K562 (cell line): ENCODE measurements around the gene TPCN1. TPM values are rescaled to one million over a fixed set of nuclear protein-coding genes. Genes with fewer than 3 reads are reported as not detected.

Experiments used
- ATAC-seq: fragments of 200-7000 bp; cut with Tn5 transposase; 3 replicates; pipeline ENCODE4 v1.9.1; 2020; ENCODE audit warnings: moderate library complexity
- BruUV-seq: library from RNA; stranded (reverse); fragments of 400-500 nt; replicated peaks from 2 replicates; lab custom pipeline; 2021; lab: Mats Ljungman, UMichigan
- CTCF ChIA-PET: fragments of 300-600 bp; formaldehyde crosslinking; extraction: SDS; loops from one replicate; lab custom pipeline; 2021; ENCODE audit warnings: low intra/inter-chr PET ratio; lab: Yijun Ruan, JAX
- POLR2A ChIA-PET: fragments of 300-600, 350-650 bp; sonication (Branson Sonifier 250); formaldehyde crosslinking; extraction: SDS; loops from one replicate; lab custom pipeline; 2021; ENCODE audit warnings: antibody characterized with exemption, inconsistent platforms; lab: Yijun Ruan, JAX
- DNase-seq, 4 experiments: peaks; one replicate each; pipeline versions ENCODE4 v3.0.0 to v3.0.0-alpha.2; 2011 to 2018; ENCODE audit warnings: low spot score in 3 of 4, mixed read lengths in 3 of 4; ENCODE audit errors: extremely low read depth in 1 of 4
- FAIRE-seq: peaks from 2 replicates; lab custom pipeline; 2011; peaks lifted over from hg19 to GRCh38; lab: Jason Lieb, UNC
- H2AFZ ChIP-seq: 2 replicates; pipeline ENCODE4 v1.6.0; 2011; ENCODE audit warnings: low read depth, low read length, control low read depth, inconsistent platforms
- H3K27ac ChIP-seq: fragments of 200-600 bp; 3 replicates; pipeline ENCODE4 v1.8.0; 2011; ENCODE audit warnings: low read depth, mild to moderate bottlenecking, control low read depth, inconsistent platforms, low read length, moderate library complexity, mixed read lengths; ENCODE audit errors: extremely low read depth
- H3K27me3 ChIP-seq, 2 experiments: fragments of 300-600 bp in 1 of 2; 2 replicates in 1 of 2; 3 replicates in 1 of 2; pipeline versions ENCODE4 v1.6.0 to v1.8.0; 2011; ENCODE audit warnings: inconsistent platforms in 2 of 2, low read length in 2 of 2, mild to moderate bottlenecking in 1 of 2, mixed read lengths in 1 of 2, moderate library complexity in 1 of 2; ENCODE audit not compliant: control insufficient read depth in 2 of 2, insufficient read depth in 2 of 2
- H3K36me3 ChIP-seq: fragments of 300-600 bp; 3 replicates; pipeline ENCODE4 v1.8.0; 2011; ENCODE audit warnings: mild to moderate bottlenecking, low read length, inconsistent platforms; ENCODE audit not compliant: control insufficient read depth, insufficient read depth
- H3K4me1 ChIP-seq, 2 experiments: fragments of 200-600 bp in 1 of 2; replicated peaks in 1 of 2; 2 replicates in 1 of 2; 3 replicates in 1 of 2; pipeline versions ENCODE4 v1.5.1 to v1.8.0; 2011; ENCODE audit warnings: inconsistent platforms in 2 of 2, low read length in 2 of 2, mild to moderate bottlenecking in 1 of 2, mixed read lengths in 1 of 2, moderate library complexity in 1 of 2; ENCODE audit not compliant: control insufficient read depth in 2 of 2, insufficient read depth in 2 of 2
- H3K4me2 ChIP-seq: 2 replicates; pipeline ENCODE4 v1.6.1; 2011; ENCODE audit warnings: low read length, control low read depth, inconsistent platforms, mixed read lengths; ENCODE audit not compliant: insufficient read depth
- H3K4me3 ChIP-seq: fragments of 200-600 bp; sonication (generic), shearing (Covaris generic); 2 replicates; pipeline ENCODE4 v1.5.1; 2016; ENCODE audit warnings: control low read depth, inconsistent platforms
- H3K79me2 ChIP-seq: fragments of 200-600 bp; 3 replicates; pipeline ENCODE4 v1.8.0; 2011; ENCODE audit warnings: low read length, inconsistent platforms; ENCODE audit not compliant: control insufficient read depth, insufficient read depth
- H3K9ac ChIP-seq, 2 experiments: 2 replicates each; pipeline versions ENCODE4 v1.6.0 to v1.6.1; 2011; ENCODE audit warnings: low read depth in 2 of 2, low read length in 2 of 2, control low read depth in 1 of 2, inconsistent platforms in 1 of 2, mild to moderate bottlenecking in 1 of 2, mixed read lengths in 1 of 2; ENCODE audit not compliant: insufficient read depth in 1 of 2
- H3K9me1 ChIP-seq: one replicate; pipeline ENCODE4 v1.6.0; 2011; ENCODE audit warnings: inconsistent platforms, mild to moderate bottlenecking, low read length, moderate library complexity; ENCODE audit not compliant: control insufficient read depth, insufficient read depth
- H3K9me3 ChIP-seq: replicated peaks from 2 replicates; pipeline ENCODE4 v1.5.1; 2011; ENCODE audit warnings: low read depth, low read length, inconsistent platforms; ENCODE audit not compliant: control insufficient read depth, insufficient read depth
- H4K20me1 ChIP-seq: replicated peaks from 2 replicates; pipeline ENCODE4 v1.6.1; 2011; ENCODE audit warnings: low read length, inconsistent platforms, mixed read lengths; ENCODE audit not compliant: control insufficient read depth, insufficient read depth
- CBFA2T2 ChIP-seq: fragments of 450-650 bp; conservative IDR thresholded peaks from 2 replicates; pipeline ENCODE4 v1.6.1; 2017; ENCODE audit warnings: mild to moderate bottlenecking
- GABPB1 ChIP-seq: sonication (generic); formaldehyde crosslinking; IDR thresholded peaks from 2 replicates; pipeline ENCODE4 v1.8.0; 2022; ENCODE audit warnings: mild to moderate bottlenecking, missing genetic modification reagents
- GTF2A2 ChIP-seq: IDR thresholded peaks from 2 replicates; pipeline ENCODE4 v1.6.1; 2016; ENCODE audit warnings: mild to moderate bottlenecking, missing genetic modification characterization, missing compliant biosample characterization
- HDAC3 ChIP-seq: fragments of 450-650 bp; IDR thresholded peaks from 2 replicates; pipeline ENCODE4 v1.6.1; 2018; ENCODE audit warnings: borderline replicate concordance, mild to moderate bottlenecking, moderate library complexity; ENCODE audit not compliant: partially characterized antibody
- NCOA4 ChIP-seq: fragments of 450-650 bp; IDR thresholded peaks from 2 replicates; pipeline ENCODE4 v1.6.1; 2018; ENCODE audit warnings: mild to moderate bottlenecking; ENCODE audit not compliant: partially characterized antibody
- PHTF2 ChIP-seq: fragments of 250-450 bp; sonication (Bioruptor Pico); IDR thresholded peaks from 2 replicates; pipeline ENCODE4 v1.5.0; 2021; ENCODE audit warnings: mild to moderate bottlenecking
- POU5F1 ChIP-seq: fragments of 150-350 bp; IDR thresholded peaks from 2 replicates; pipeline ENCODE4 v1.6.1; 2014; ENCODE audit warnings: borderline replicate concordance, low read length, low read depth, mild to moderate bottlenecking; ENCODE audit not compliant: partially characterized antibody
- SP1 ChIP-seq: sonication (generic); formaldehyde crosslinking; IDR thresholded peaks from 2 replicates; pipeline ENCODE4 v1.8.1; 2022; ENCODE audit warnings: mild to moderate bottlenecking, missing genetic modification reagents
- ZFP30 ChIP-seq: fragments of 250-450 bp; sonication (Bioruptor Pico); IDR thresholded peaks from 2 replicates; pipeline ENCODE4 v1.8.0; 2022; ENCODE audit warnings: moderate library complexity, mild to moderate bottlenecking, inconsistent platforms, borderline replicate concordance
- ZNF699 ChIP-seq: fragments of 250-450 bp; sonication (Bioruptor Pico); IDR thresholded peaks from 2 replicates; pipeline ENCODE4 v1.8.0; 2021; ENCODE audit warnings: mild to moderate bottlenecking, moderate library complexity; ENCODE audit not compliant: insufficient replicate concordance
- ZNF76 ChIP-seq: fragments of 250-450 bp; sonication (Bioruptor Pico); IDR thresholded peaks from 2 replicates; pipeline ENCODE4 v1.4.0; 2020; ENCODE audit warnings: mild to moderate bottlenecking, moderate library complexity, borderline replicate concordance
- WGBS: fragments of 100-300 bp; shearing (Covaris generic); methylation state at CpG from one replicate; pipeline ENCODE4 v1.1.6; 2016; ENCODE audit warnings: low coverage, mixed read lengths; ENCODE audit not compliant: insufficient coverage; ENCODE audit errors: missing lambda C conversion rate; 5-methylcytosine and 5-hydroxymethylcytosine counted together
- in situ Hi-C: fragments of 300-500 bp; cut with MboI; formaldehyde crosslinking; loops from 4 replicates; pipeline ENCODE4 v1.15.0; 2018; ENCODE audit warnings: inconsistent platforms, mixed read lengths
- intact Hi-C: fragments of 100-400 bp; cut with micrococcal nuclease; formaldehyde crosslinking; loops from 2 replicates; pipeline ENCODE4 v1.14.2; 2022
- polyA plus RNA-seq, 8 experiments: library from polyadenylated mRNA; depleted of rRNA in 4 of 8; stranded (reverse) in 5 of 8; unstranded in 3 of 8; fragments of >200 nt; fragmentation: Nextera tagmentation in 2 of 8; fragmentation: Illumina TruSeq in 1 of 8; extraction: Ambion mirVana in 2 of 8; extraction: Trizol in 1 of 8; gene quantifications; 2 replicates each; pipeline versions ENCODE4 v1.2.1 to v1.2.3, GENCODE V29; 2011 to 2014; ENCODE audit warnings: inconsistent platforms in 1 of 8, missing spikeins in 1 of 8
- total RNA-seq, 7 experiments: library from RNA; depleted of rRNA in 6 of 7; stranded (reverse); fragments of >200 nt in 6 of 7; fragmentation: Illumina TruSeq in 2 of 7; extraction: Trizol in 2 of 7; gene quantifications; 2 replicates each; pipeline versions ENCODE4 v1.2.1 to v1.2.3, GENCODE V29; 2011 to 2021; ENCODE audit warnings: low replicate concordance in 1 of 7
- TF ChIP-seq, protein P1 (sequence below): fragments of 250-450 bp; sonication (Bioruptor Pico); IDR thresholded peaks from 2 replicates; pipeline ENCODE4 v1.4.0; 2020; ENCODE audit warnings: mild to moderate bottlenecking
- TF ChIP-seq, protein P2 (sequence below): fragments of 450-650 bp; formaldehyde crosslinking; IDR thresholded peaks from 2 replicates; pipeline ENCODE4 v1.4.0; 2020; ENCODE audit warnings: mild to moderate bottlenecking, mixed read lengths
- TF ChIP-seq, protein P3 (sequence below): sonication (generic); formaldehyde crosslinking; IDR thresholded peaks from 2 replicates; pipeline ENCODE4 v1.8.0; 2022; ENCODE audit warnings: mild to moderate bottlenecking, missing genetic modification reagents, borderline replicate concordance

The TPCN1 gene
- total and polyA plus RNA-seq, 9 of the 15 experiments (the other 6 are each of a cell fraction or from before 2014, with no cell fraction given) = 0.80 to 23.8 (median 7.4) TPM

DNA sequence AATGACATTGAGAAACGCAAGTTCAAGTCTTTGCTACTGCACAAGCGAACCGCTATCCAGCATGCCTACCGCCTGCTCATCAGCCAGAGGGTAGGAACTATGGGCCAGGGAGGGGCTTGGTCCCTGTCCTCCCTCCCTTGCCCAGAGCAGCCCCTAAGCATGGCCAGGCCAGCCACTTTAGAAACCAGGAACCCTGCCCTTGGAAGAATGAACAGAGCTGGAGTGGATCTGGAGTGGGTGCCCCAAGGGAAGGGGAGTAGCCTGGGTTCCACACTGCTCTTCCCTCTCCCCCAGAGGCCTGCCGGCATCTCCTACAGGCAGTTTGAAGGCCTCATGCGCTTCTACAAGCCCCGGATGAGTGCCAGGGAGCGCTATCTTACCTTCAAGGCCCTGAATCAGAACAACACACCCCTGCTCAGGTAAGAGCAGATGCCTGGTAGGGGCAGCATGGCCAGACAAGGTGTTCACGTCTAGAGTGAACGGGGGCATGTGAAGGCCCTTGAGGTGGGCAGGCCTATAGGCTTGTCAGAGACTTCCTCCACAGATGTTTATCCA is 55.8 kb downstream of the TPCN1 start:
- Histone ChIP-seq H3K36me3 (peaks cover 51% of the 10 kb centered on the region; the same call in 1 of the 3 replicates), H3K9me3 (no peaks in the 10 kb centered on the region), H4K20me1 (no peaks in the 10 kb centered on the region), H3K9me1 (no peaks in the 10 kb centered on the region), H3K27me3 (no peaks in the 10 kb centered on the region), H3K79me2 (no peaks in the 10 kb centered on the region), H3K4me2 (no peak overlapping the region), H3K9ac (no peak overlapping the region), H3K27ac (no peak overlapping the region), H3K4me3 (no peak overlapping the region), H2AFZ (no peak overlapping the region), H3K4me1 (peaks cover 3 to 4% of the 10 kb centered on the region in 2 experiments; a peak in 3 of 5 replicates)
- BruUV-seq = no TSS peak
- 87% methylated on average over 10 of the region's 10 CpGs for WGBS
- FAIRE-seq (no peak), ATAC-seq (no peak; the same call in 2 of the 3 replicates), DNase-seq (no peak)
- in situ Hi-C loops = no loop called here
- ChIA-PET CTCF (no interaction called here), POLR2A (interaction anchor here (0.7 to 1.1 kb wide), 3 partner anchors 8 to 1477 kb away, joined by 3 read pairs; no protein-coding TSS in a partner anchor)
- intact Hi-C loops = no loop called here
- TF ChIP-seq ZNF76 (CRISPR knock-in tag) (no peak), NCOA4 (no peak), GTF2A2 (tag) (no peak), ZFP30 (CRISPR knock-in tag) (no peak), HDAC3 (no peak), CBFA2T2 (no peak), ZNF699 (no peak), GABPB1 (no peak), POU5F1 (no peak), PHTF2 (CRISPR knock-in tag) (no peak), SP1 (CRISPR knock-in tag) (no peak)
- TF ChIP-seq, protein P1, sequence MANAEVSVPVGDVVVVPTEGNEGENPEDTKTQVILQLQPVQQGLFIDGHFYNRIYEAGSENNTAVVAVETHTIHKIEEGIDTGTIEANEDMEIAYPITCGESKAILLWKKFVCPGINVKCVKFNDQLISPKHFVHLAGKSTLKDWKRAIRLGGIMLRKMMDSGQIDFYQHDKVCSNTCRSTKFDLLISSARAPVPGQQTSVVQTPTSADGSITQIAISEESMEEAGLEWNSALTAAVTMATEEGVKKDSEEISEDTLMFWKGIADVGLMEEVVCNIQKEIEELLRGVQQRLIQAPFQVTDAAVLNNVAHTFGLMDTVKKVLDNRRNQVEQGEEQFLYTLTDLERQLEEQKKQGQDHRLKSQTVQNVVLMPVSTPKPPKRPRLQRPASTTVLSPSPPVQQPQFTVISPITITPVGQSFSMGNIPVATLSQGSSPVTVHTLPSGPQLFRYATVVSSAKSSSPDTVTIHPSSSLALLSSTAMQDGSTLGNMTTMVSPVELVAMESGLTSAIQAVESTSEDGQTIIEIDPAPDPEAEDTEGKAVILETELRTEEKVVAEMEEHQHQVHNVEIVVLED (CRISPR knock-in tag) = no peak
- TF ChIP-seq, protein P2, sequence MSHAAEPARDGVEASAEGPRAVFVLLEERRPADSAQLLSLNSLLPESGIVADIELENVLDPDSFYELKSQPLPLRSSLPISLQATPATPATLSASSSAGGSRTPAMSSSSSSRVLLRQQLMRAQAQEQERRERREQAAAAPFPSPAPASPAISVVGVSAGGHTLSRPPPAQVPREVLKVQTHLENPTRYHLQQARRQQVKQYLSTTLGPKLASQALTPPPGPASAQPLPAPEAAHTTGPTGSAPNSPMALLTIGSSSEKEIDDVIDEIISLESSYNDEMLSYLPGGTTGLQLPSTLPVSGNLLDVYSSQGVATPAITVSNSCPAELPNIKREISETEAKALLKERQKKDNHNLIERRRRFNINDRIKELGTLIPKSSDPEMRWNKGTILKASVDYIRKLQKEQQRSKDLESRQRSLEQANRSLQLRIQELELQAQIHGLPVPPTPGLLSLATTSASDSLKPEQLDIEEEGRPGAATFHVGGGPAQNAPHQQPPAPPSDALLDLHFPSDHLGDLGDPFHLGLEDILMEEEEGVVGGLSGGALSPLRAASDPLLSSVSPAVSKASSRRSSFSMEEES (CRISPR knock-in tag) = no peak
- TF ChIP-seq, protein P3, sequence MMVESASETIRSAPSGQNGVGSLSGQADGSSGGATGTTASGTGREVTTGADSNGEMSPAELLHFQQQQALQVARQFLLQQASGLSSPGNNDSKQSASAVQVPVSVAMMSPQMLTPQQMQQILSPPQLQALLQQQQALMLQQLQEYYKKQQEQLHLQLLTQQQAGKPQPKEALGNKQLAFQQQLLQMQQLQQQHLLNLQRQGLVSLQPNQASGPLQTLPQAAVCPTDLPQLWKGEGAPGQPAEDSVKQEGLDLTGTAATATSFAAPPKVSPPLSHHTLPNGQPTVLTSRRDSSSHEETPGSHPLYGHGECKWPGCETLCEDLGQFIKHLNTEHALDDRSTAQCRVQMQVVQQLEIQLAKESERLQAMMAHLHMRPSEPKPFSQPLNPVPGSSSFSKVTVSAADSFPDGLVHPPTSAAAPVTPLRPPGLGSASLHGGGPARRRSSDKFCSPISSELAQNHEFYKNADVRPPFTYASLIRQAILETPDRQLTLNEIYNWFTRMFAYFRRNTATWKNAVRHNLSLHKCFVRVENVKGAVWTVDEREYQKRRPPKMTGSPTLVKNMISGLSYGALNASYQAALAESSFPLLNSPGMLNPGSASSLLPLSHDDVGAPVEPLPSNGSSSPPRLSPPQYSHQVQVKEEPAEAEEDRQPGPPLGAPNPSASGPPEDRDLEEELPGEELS (CRISPR knock-in tag) = no peak
